HG02759 (cell line): ENCODE measurements around the gene SERPINE2.
A peak's percentile ranks its signal among the peaks of the same experiment; 100 is the strongest.
"Not testable (repeated sequence)": the region's sequence is repeated elsewhere in the genome, so short reads cannot be mapped to it uniquely, and the experiment has no call there.

Experiments
- ATAC-seq: cut with Tn5 transposase; IDR thresholded peaks from one replicate; pipeline ENCODE4 v1.9.1; 2021; ENCODE audit warnings: mild to moderate bottlenecking, moderate library complexity; ENCODE audit not compliant: unreplicated experiment

Gene SERPINE2

GRCh38 chr2:224016963-224017362 is 22.1 kb downstream of the SERPINE2 start:
- ATAC-seq = no peak

GRCh38 chr2:224014336-224014735 is 24.8 kb downstream of the SERPINE2 start:
- no peak for ATAC-seq

- no peak for ATAC-seq
Measured at GRCh38 chr2:224011837-224012236, 27.2 kb downstream of the SERPINE2 start.

GRCh38 chr2:224009605-224010315 is 29.3 kb downstream of the SERPINE2 start:
- ATAC-seq = no peak

- ATAC-seq = no peak
Measured at GRCh38 chr2:224008702-224009261, 30.3 kb downstream of the SERPINE2 start.

- ATAC-seq = no peak
Measured at GRCh38 chr2:224004105-224004695, 34.9 kb downstream of the SERPINE2 start.

GRCh38 chr2:224000662-224001061 is 38.4 kb downstream of the SERPINE2 start:
- ATAC-seq = not testable (repeated sequence)

GRCh38 chr2:223999862-224000261 is 39.2 kb downstream of the SERPINE2 start:
- ATAC-seq = no peak

GRCh38 chr2:223998948-223999347 is 40.1 kb downstream of the SERPINE2 start:
- no peak for ATAC-seq

GRCh38 chr2:223997938-223998337 is 41.1 kb downstream of the SERPINE2 start:
- ATAC-seq = no peak

- no peak for ATAC-seq
Measured at GRCh38 chr2:223996391-223996790, 42.7 kb downstream of the SERPINE2 start.

GRCh38 chr2:223995569-223995968 is 43.5 kb downstream of the SERPINE2 start:
- no peak for ATAC-seq

GRCh38 chr2:223994562-223995162 is 44.4 kb downstream of the SERPINE2 start:
- no peak for ATAC-seq

GRCh38 chr2:223993634-223994232 is 45.4 kb downstream of the SERPINE2 start:
- peak; percentile 80 for ATAC-seq

- ATAC-seq = no peak
Measured at GRCh38 chr2:223991611-223992010, 47.5 kb downstream of the SERPINE2 start.

- ATAC-seq = no peak
Measured at GRCh38 chr2:223989856-223990232, 49.2 kb downstream of the SERPINE2 start.

GRCh38 chr2:223989206-223989855 is 49.8 kb downstream of the SERPINE2 start:
- ATAC-seq = no peak

- ATAC-seq = no peak
Measured at GRCh38 chr2:223981241-223981640, 57.8 kb downstream of the SERPINE2 start.

GRCh38 chr2:223980803-223981202 is 58.3 kb downstream of the SERPINE2 start:
- no peak for ATAC-seq

- no peak for ATAC-seq
Measured at GRCh38 chr2:223980397-223980735, 58.7 kb downstream of the SERPINE2 start.

- no peak for ATAC-seq
Measured at GRCh38 chr2:223979730-223980396, 59.2 kb downstream of the SERPINE2 start.
